GM21825 (cell line): ENCODE measurements around the gene CAMK2N1.

Source experiments
- ATAC-seq: cut with Tn5 transposase; IDR thresholded peaks from one replicate; pipeline ENCODE4 v1.9.1; 2021; ENCODE audit warnings: mild to moderate bottlenecking, moderate library complexity; ENCODE audit not compliant: unreplicated experiment

Gene CAMK2N1

GRCh38 chr1:20479840-20480239 lies 6.2 kb downstream of the CAMK2N1 start:
- ATAC-seq, result no peak

DNA sequence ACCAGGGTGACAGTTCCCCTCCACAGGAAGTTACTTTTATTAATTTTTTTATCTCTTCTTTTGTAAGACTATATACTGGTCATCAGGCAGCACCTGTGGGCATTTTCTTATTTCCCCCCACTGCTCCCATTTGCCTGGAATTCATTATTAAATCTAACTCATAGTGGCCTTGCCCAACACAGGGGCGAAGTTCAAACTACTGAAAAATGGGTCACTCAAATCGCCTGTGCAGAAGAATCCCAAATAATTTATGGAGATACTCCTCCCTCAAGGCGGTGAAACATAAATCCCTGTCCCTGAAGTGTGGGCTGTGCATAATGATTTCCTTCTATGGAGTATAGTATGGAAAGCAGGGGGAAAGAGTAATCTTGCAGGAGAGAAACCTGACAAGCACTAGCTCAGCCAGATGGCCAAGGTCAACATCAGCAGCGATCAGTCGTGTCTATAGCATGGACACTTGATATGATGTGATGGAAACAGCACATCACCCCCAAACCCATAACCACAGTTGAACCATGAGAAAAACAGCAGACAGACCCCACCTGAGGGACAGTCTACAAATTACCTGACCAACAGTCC lies 7.9 kb downstream of the CAMK2N1 start:
- ATAC-seq, result no peak

DNA sequence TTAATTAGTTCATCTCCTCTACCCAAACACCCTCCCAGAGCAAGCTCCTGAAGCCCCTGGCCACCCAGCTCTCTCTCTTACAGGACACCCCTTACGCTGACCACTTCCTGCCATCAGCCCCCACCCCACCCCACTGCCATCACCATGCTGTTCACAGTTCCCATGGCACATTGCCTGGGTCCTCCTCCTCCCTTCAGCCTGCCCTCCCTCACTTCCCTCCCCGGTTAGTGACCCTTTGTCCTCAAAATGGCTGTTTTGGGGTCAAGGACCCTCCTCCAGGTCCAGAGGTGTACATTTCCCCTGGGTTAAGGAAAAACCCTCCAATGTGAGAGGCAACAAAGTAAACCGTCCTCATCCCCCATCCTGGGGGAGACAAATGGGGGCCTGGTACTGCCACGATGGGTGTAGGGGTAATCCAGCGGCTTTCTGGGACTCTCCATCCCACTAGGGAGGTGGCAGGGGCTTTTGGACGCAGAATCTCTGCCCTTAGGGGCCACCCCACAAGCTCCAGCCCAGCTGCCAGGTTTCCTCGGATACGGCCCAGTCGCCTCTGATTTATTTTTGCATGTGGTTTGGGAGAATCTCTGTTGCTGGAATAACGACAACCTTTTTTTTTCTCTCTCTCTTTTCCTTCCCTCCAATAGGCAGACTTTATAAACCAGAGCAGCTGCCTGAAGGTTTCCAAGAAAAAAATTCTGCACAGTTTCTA lies 8.5 kb downstream of the CAMK2N1 start:
- no peak for ATAC-seq

DNA sequence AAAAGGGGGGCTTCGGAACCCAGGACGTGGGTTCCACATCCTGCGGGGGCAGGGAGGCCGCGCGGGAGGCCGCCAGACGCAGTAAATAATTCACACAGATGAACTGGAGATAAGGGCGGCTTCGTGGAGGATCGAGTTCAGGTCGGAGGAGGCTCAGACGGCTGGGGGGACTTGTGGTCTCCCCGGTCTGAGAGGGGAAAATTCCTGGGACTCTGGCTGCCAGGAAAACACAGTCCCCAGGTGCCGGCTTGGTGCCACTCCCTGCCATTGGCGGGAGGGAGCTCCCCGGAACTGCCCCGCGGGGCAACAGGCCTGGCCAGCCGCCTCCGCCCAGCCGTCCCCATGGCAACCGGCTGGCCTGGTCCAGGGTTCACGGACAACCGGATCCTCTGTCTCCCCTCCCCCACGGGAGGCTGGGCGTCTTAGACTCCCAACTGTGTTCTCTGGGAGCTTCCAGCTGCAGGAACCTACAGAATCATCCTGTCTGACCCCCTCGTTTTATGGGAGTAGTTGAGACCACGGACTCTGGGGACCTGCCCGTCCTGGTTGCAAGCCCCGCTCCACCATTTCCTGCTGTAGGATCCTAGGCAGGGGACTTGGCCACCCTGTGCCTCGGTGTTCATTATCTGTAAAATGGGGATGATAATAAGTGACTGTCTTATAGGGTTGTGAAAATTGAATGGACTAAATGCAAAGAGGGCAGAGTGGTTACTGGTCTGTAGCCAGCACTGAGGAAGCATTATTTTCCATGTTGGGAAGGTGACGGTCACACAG lies 9.6 kb downstream of the CAMK2N1 start:
- no peak for ATAC-seq

GRCh38 chr1:20474996-20475395 lies 11.0 kb downstream of the CAMK2N1 start:
- ATAC-seq, result no peak

- ATAC-seq, result no peak
Measured at GRCh38 chr1:20474333-20474975, 11.6 kb downstream of the CAMK2N1 start.

DNA sequence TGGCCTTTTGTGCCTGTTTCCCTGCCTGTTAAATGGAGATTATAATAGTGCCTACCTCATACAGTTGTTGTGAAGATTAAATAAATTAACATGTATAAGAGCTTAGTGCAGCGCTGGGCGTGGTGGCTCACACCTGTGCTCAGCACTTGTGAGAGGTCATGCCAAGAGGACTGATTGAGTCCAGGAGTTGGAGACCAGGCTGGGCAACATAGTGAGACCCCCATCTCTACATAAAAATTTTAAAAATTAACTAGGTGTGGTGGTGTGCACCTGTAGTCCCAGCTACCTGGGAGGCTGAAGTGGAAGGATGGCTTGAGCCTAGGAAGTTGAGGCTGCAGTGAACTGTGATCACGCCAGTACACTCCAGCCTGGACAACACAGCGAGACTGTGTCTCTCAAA lies 12.1 kb downstream of the CAMK2N1 start:
- no peak for ATAC-seq

DNA sequence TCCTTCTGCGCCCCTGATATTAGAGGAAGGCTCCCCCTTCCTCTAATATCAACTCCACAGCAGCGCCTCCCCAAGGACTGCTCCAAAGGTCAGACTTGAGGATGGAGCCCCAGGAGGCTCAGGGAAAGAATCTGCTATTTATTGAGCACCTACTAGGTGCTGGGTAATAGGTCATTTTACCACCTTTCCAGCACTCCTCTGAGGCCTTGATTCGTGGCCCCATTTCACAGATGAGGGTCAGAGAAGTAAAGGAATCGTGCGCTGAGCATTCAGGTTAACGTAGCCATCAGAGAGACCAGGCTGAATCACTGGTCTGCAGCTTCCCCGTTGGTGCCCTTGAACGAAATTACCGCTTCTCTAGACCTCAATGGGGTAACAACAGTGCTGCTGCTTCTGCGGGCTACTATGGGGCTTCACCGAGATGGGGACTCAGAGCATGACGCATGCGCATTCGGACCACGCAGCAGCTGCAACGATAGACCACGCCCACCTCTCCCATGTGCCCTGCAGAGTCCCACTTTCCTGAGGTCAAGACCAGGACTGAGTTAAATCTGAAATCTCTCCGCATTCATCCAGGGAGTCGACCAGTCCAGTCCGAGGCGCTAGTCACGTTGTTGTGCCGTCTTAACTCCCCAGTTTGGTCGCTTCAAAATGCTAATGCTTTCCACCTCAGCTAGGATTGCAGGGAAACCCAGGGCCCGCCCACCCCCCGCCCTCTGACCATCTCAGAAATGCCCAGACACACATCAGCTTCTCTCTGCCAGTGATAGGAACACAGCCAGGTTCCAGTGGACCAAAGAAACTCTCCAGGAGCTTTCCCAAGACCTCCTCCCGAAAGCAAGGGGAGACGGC lies 12.9 kb downstream of the CAMK2N1 start:
- ATAC-seq, result no peak

GRCh38 chr1:20472121-20472520 lies 13.9 kb downstream of the CAMK2N1 start:
- ATAC-seq, result no peak

GRCh38 chr1:20470194-20470593 lies 15.8 kb downstream of the CAMK2N1 start:
- ATAC-seq, result no peak

DNA sequence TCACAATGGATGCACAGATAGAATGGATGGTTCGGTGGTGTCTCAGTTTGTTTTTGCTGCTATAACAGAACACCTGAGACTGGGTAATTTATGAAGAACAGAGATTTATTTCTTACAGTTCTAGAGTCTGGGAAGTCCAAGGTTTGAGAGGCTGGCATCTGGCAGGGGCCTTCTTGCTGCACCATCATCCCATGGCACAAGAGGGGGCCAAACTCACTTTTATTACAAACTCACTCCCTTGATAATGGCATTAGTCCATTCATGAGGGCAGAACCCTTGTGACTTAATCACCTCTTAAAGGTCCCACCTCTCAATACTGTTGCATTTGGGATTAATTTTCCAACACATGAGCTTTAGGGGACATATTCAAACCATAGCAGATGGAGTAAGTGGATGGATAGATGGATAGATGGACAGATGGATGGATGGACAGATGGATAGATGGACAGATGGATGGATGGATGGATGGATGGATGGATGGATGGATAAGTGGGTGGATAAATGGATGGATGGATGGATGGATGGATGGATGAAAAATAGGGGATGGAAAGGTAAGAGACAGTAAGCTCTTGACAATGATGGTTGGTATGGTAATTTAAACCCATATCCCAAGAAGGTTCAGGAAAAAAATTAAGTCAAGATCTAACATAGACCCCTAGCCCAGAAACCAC lies 16.5 kb downstream of the CAMK2N1 start:
- ATAC-seq, result no peak

- ATAC-seq, result no peak
Measured at GRCh38 chr1:20466273-20466672, 19.7 kb downstream of the CAMK2N1 start.

GRCh38 chr1:20465187-20465586 lies 20.8 kb downstream of the CAMK2N1 start:
- ATAC-seq, result no peak

GRCh38 chr1:20463502-20463901 lies 22.5 kb downstream of the CAMK2N1 start:
- ATAC-seq, result no peak

DNA sequence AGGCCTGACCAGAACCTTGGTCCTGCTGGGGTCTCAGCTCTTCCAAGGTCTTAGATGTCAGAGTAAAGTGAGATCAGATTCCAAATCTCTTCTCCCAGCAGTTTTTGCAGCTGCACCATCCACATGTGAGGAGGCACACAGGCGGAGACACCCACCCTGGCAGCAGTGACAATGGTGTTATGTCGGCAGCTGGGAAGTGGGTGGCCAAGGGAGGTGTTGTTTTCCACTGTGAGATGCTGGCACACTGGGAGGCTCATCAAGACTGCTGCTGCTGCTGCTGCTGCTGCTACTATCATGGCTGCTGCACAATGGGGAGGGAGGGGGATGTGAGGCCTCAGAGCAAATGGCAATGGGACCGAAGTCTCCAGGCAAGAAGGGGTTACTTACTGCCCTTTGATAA lies 23.6 kb downstream of the CAMK2N1 start:
- no peak for ATAC-seq

DNA sequence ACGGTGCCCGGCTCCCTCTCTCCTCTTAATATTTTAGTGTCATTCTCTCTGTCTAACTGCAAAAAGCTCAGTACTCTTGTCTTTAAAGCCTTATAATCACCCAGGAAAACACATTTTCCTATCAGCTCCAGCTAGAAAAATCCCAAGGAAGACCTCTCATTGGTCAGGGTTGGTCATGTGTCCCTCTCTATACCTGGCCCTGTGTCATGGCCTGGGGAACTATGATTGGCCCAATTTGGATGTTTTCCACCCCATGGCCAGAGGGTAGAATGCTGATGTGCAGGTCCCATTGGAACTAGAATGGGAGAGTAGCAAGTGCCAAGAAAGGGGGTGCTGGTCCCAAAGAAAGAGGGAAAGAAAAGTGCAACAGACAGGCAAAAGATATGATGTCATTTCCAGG lies 27.3 kb downstream of the CAMK2N1 start:
- no peak for ATAC-seq

DNA sequence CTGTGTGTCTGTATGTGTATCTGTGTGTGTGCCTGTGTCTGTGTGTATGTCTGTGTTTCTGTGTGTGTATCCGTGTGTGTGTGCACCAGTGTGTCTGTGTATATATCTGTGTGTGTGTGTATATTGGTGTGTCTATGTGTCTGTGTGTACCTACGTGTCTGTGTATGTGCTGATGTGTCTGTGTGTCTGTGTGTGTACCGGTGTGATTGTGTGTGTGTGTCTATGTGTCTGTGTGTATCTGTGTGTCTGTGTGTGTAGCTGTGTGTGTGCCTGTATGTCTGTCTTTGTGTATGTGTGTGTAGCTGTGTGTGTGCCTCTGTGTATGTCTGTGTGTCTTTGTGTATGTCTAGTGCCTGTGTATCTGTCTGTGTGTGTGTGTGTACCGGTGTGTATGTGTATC lies 32.0 kb downstream of the CAMK2N1 start:
- no peak for ATAC-seq

GRCh38 chr1:20449735-20450311 lies 36.2 kb downstream of the CAMK2N1 start:
- no peak for ATAC-seq

GRCh38 chr1:20448671-20449071 lies 37.3 kb downstream of the CAMK2N1 start:
- no peak for ATAC-seq

GRCh38 chr1:20447794-20448193 lies 38.2 kb downstream of the CAMK2N1 start:
- ATAC-seq, result no peak
